ENCODE data around the gene LY6G5C. TPM values are rescaled to one million over a fixed set of nuclear protein-coding genes. Genes with fewer than 3 reads are reported as not detected.

The LY6G5C gene
- polyA plus RNA-seq, 1 donor: 2.6 TPM

- DNase-seq: no peak
- H3K27ac ChIP-seq (ENCODE audit: low read length): no peak overlapping the region
- H3K4me1 ChIP-seq (ENCODE audit: control insufficient read depth, insufficient read depth, low read length): peaks cover 15% of the 10 kb centered on the region
- H3K27me3 ChIP-seq (ENCODE audit: control insufficient read depth, insufficient read depth, low read length): no peaks in the 10 kb centered on the region
- no peak overlapping the region for H3K4me3 ChIP-seq (ENCODE audit: low read length)
- peaks cover 2% of the 10 kb centered on the region for H3K9me3 ChIP-seq (ENCODE audit: control insufficient read depth, low read depth, low read length)
- H3K36me3 ChIP-seq (ENCODE audit: control insufficient read depth, insufficient read depth, low read length): peaks cover 27% of the 10 kb centered on the region
- WGBS (ENCODE audit: insufficient coverage, low lambda C conversion rate): 93% methylated on average over 4 of the region's 25 CpGs
Observed at GRCh38 chr6:31723980-31724691, 43.3 kb upstream of the LY6G5C start.

GRCh38 chr6:31723245-31723979 lies 42.5 kb upstream of the LY6G5C start, which contains the start of gene MPIG6B:
Gene MPIG6B, plus strand, starts transcription at chr6:31723373. Its CDS starts 11 bp downstream, at chr6:31723384.
- Histone ChIP-seq H3K36me3 (ENCODE audit: control insufficient read depth, insufficient read depth, low read length) (peaks cover 27% of the 10 kb centered on the region), H3K27ac (ENCODE audit: low read length) (no peak within 1 kb of the TSS), H3K27me3 (ENCODE audit: control insufficient read depth, insufficient read depth, low read length) (no peaks in the 10 kb centered on the region), H3K4me1 (ENCODE audit: control insufficient read depth, insufficient read depth, low read length) (peaks cover 16% of the 10 kb centered on the region), H3K4me3 (ENCODE audit: low read length) (no peak within 1 kb of the TSS), H3K9me3 (ENCODE audit: control insufficient read depth, low read depth, low read length) (peaks cover 2% of the 10 kb centered on the region)
- no peak for DNase-seq
- WGBS (ENCODE audit: insufficient coverage, low lambda C conversion rate): 67% methylated on average over 1 of the region's 46 CpGs

- Histone ChIP-seq H3K9me3 (ENCODE audit: control insufficient read depth, low read depth, low read length) (peaks cover 2% of the 10 kb centered on the region), H3K27ac (ENCODE audit: low read length) (no peak overlapping the region), H3K4me1 (ENCODE audit: control insufficient read depth, insufficient read depth, low read length) (peaks cover 10% of the 10 kb centered on the region), H3K27me3 (ENCODE audit: control insufficient read depth, insufficient read depth, low read length) (no peaks in the 10 kb centered on the region), H3K4me3 (ENCODE audit: low read length) (no peak overlapping the region), H3K36me3 (ENCODE audit: control insufficient read depth, insufficient read depth, low read length) (peaks cover 18% of the 10 kb centered on the region)
- WGBS (ENCODE audit: insufficient coverage, low lambda C conversion rate): no CpG with 5 or more reads among the region's 3 CpGs
- no peak for DNase-seq
Observed at GRCh38 chr6:31722173-31722572, 41.3 kb upstream of the LY6G5C start.

GRCh38 chr6:31721351-31722020 lies 40.6 kb upstream of the LY6G5C start, which contains the start of gene LY6G6C:
Gene LY6G6C, minus strand, starts transcription at chr6:31721746. Its CDS starts 67 bp downstream, at chr6:31721679.
- no CpG with 5 or more reads among the region's 4 CpGs for whole genome bisulfite sequencing (ENCODE audit: insufficient coverage, low lambda C conversion rate)
- Histone ChIP-seq H3K9me3 (ENCODE audit: control insufficient read depth, low read depth, low read length) (peaks cover 2% of the 10 kb centered on the region), H3K4me1 (ENCODE audit: control insufficient read depth, insufficient read depth, low read length) (peaks cover 7% of the 10 kb centered on the region), H3K27me3 (ENCODE audit: control insufficient read depth, insufficient read depth, low read length) (no peaks in the 10 kb centered on the region), H3K36me3 (ENCODE audit: control insufficient read depth, insufficient read depth, low read length) (peaks cover 11% of the 10 kb centered on the region), H3K27ac (ENCODE audit: low read length) (no peak within 1 kb of the TSS), H3K4me3 (ENCODE audit: low read length) (no peak within 1 kb of the TSS)
- DNase-seq: no peak

- no peak for DNase-seq
- Histone ChIP-seq H3K27me3 (ENCODE audit: control insufficient read depth, insufficient read depth, low read length) (no peaks in the 10 kb centered on the region), H3K36me3 (ENCODE audit: control insufficient read depth, insufficient read depth, low read length) (no peaks in the 10 kb centered on the region), H3K27ac (ENCODE audit: low read length) (no peak overlapping the region), H3K4me1 (ENCODE audit: control insufficient read depth, insufficient read depth, low read length) (peaks cover 7% of the 10 kb centered on the region), H3K9me3 (ENCODE audit: control insufficient read depth, low read depth, low read length) (peaks cover 2% of the 10 kb centered on the region), H3K4me3 (ENCODE audit: low read length) (no peak overlapping the region)
- WGBS (ENCODE audit: insufficient coverage, low lambda C conversion rate): 50% methylated on average over 1 of the region's 5 CpGs
Observed at GRCh38 chr6:31720196-31720770, 39.4 kb upstream of the LY6G5C start.

- no CpG with 5 or more reads among the region's 6 CpGs for WGBS (ENCODE audit: insufficient coverage, low lambda C conversion rate)
- DNase-seq: no peak
Observed at GRCh38 chr6:31719001-31719400, 38.1 kb upstream of the LY6G5C start.

GRCh38 chr6:31718265-31718664 lies 37.4 kb upstream of the LY6G5C start:
- Histone ChIP-seq H3K9me3 (ENCODE audit: control insufficient read depth, low read depth, low read length) (no peaks in the 10 kb centered on the region), H3K27me3 (ENCODE audit: control insufficient read depth, insufficient read depth, low read length) (no peaks in the 10 kb centered on the region), H3K36me3 (ENCODE audit: control insufficient read depth, insufficient read depth, low read length) (no peaks in the 10 kb centered on the region), H3K4me3 (ENCODE audit: low read length) (no peak overlapping the region), H3K27ac (ENCODE audit: low read length) (no peak overlapping the region), H3K4me1 (ENCODE audit: control insufficient read depth, insufficient read depth, low read length) (peaks cover 24% of the 10 kb centered on the region)
- DNase-seq: peak in 1 of 2 donors; percentile 78
- WGBS (ENCODE audit: insufficient coverage, low lambda C conversion rate): no CpG with 5 or more reads among the region's 1 CpG

More at GRCh38 chr6:31719001-31719400, 38.1 kb upstream of the LY6G5C start:
- H3K9me3 ChIP-seq (ENCODE audit: control insufficient read depth, low read depth, low read length): peaks cover 2% of the 10 kb centered on the region
- H3K27me3 ChIP-seq (ENCODE audit: control insufficient read depth, insufficient read depth, low read length): no peaks in the 10 kb centered on the region
- H3K36me3 ChIP-seq (ENCODE audit: control insufficient read depth, insufficient read depth, low read length): no peaks in the 10 kb centered on the region
- no peak overlapping the region for H3K27ac ChIP-seq (ENCODE audit: low read length)
- H3K4me1 ChIP-seq (ENCODE audit: control insufficient read depth, insufficient read depth, low read length): peaks cover 16% of the 10 kb centered on the region
- H3K4me3 ChIP-seq (ENCODE audit: low read length): no peak overlapping the region

GRCh38 chr6:31717499-31718222 lies 36.8 kb upstream of the LY6G5C start:
- H3K27ac ChIP-seq (ENCODE audit: low read length): no peak overlapping the region
- peak in 1 of 2 donors; percentile 15 for DNase-seq
- no CpG with 5 or more reads among the region's 10 CpGs for WGBS (ENCODE audit: insufficient coverage, low lambda C conversion rate)
- no peak overlapping the region for H3K4me3 ChIP-seq (ENCODE audit: low read length)
- no peaks in the 10 kb centered on the region for H3K27me3 ChIP-seq (ENCODE audit: control insufficient read depth, insufficient read depth, low read length)
- no peaks in the 10 kb centered on the region for H3K36me3 ChIP-seq (ENCODE audit: control insufficient read depth, insufficient read depth, low read length)
- H3K9me3 ChIP-seq (ENCODE audit: control insufficient read depth, low read depth, low read length): no peaks in the 10 kb centered on the region
- peaks cover 26% of the 10 kb centered on the region for H3K4me1 ChIP-seq (ENCODE audit: control insufficient read depth, insufficient read depth, low read length)

GRCh38 chr6:31715022-31715958 lies 34.4 kb upstream of the LY6G5C start, which contains the start of gene LY6G6D:
Gene LY6G6D, plus strand, starts transcription at chr6:31715348. Its CDS starts 8 bp downstream, at chr6:31715356.
- Histone ChIP-seq H3K4me3 (ENCODE audit: low read length) (no peak within 1 kb of the TSS), H3K4me1 (ENCODE audit: control insufficient read depth, insufficient read depth, low read length) (peaks cover 26% of the 10 kb centered on the region), H3K36me3 (ENCODE audit: control insufficient read depth, insufficient read depth, low read length) (no peaks in the 10 kb centered on the region), H3K27ac (ENCODE audit: low read length) (peak within 1 kb of the TSS; percentile 53), H3K9me3 (ENCODE audit: control insufficient read depth, low read depth, low read length) (no peaks in the 10 kb centered on the region), H3K27me3 (ENCODE audit: control insufficient read depth, insufficient read depth, low read length) (no peaks in the 10 kb centered on the region)
- no peak for DNase-seq
- no CpG with 5 or more reads among the region's 16 CpGs for WGBS (ENCODE audit: insufficient coverage, low lambda C conversion rate)
